Stomach (tissue), 9 donors: ENCODE measurements around the gene NRIP1. TPM values are rescaled to one million over a fixed set of nuclear protein-coding genes. Genes with fewer than 3 reads are reported as not detected.

Source experiments
- DNase-seq, 2 donors: peaks; one replicate each; pipeline versions ENCODE4 v3.0.0 to v3.0.0-alpha.2; 2013 to 2019
- H3K27ac ChIP-seq, 5 donors: fragments of 200-600 bp in 4 of 5; sonication (generic) in 4 of 5; one replicate each; pipeline ENCODE4 v1.5.1; 2013 to 2019; ENCODE audit warnings: mild to moderate bottlenecking in 1 of 5, moderate library complexity in 1 of 5
- H3K27me3 ChIP-seq, 3 donors: fragments of 200-600 bp; sonication (generic); one replicate each; pipeline ENCODE4 v1.5.1; 2017 to 2019; ENCODE audit warnings: mixed run types in 1 of 3
- H3K36me3 ChIP-seq, 4 donors: fragments of 200-600 bp; sonication (generic); 1 replicate in 3 of 4; 2 replicates in 1 of 4; pipeline ENCODE4 v1.5.1; 2016 to 2019
- H3K4me1 ChIP-seq, 4 donors: fragments of 200-600 bp; sonication (generic); one replicate each; pipeline ENCODE4 v1.5.1; 2016 to 2019
- H3K4me3 ChIP-seq, 4 donors: fragments of 200-600 bp; sonication (generic) in 3 of 4; one replicate each; pipeline ENCODE4 v1.5.1; 2016 to 2019; ENCODE audit warnings: mild to moderate bottlenecking in 1 of 4
- H3K9me3 ChIP-seq, 4 donors: fragments of 200-600 bp; sonication (generic); one replicate each; pipeline ENCODE4 v1.5.1; 2016 to 2019
- CTCF ChIP-seq, 7 experiments: fragments of 450-650 bp in 4 of 7; fragments of 200-600 bp in 3 of 7; sonication (generic) in 3 of 7; IDR thresholded peaks; one replicate each; pipeline ENCODE4 v1.5.1; 2016 to 2019; ENCODE audit warnings: antibody characterized with exemption in 7 of 7, control low read depth in 2 of 7, mild to moderate bottlenecking in 1 of 7
- EP300 ChIP-seq: sonication (generic); formaldehyde crosslinking; IDR thresholded peaks from one replicate; pipeline ENCODE4 v1.6.1; 2017; ENCODE audit warnings: antibody characterized with exemption
- POLR2A ChIP-seq, 4 donors: fragments of 450-650 bp; IDR thresholded peaks; one replicate each; pipeline ENCODE4 v1.6.1; 2016; ENCODE audit warnings: antibody characterized with exemption in 4 of 4, control low read depth in 2 of 4, mild to moderate bottlenecking in 1 of 4, moderate library complexity in 1 of 4
- POLR2AphosphoS5 ChIP-seq, 3 donors: sonication (generic); formaldehyde crosslinking; IDR thresholded peaks; one replicate each; pipeline ENCODE4 v1.6.1; 2016; ENCODE audit warnings: antibody characterized with exemption in 3 of 3
- WGBS, 5 donors: extraction: QIAGEN DNeasy Blood & Tissue Kit in 3 of 5; methylation state at CpG; one replicate each; pipeline versions ENCODE4 v1.1.5 to v1.1.7; 2013 to 2018; 5-methylcytosine and 5-hydroxymethylcytosine counted together
- intact Hi-C: fragments of 100-400 bp; cut with DNase I; formaldehyde crosslinking; loops from one replicate; pipeline ENCODE4 v1.15.1; 2023; ENCODE audit warnings: low total_unique reads
- polyA plus RNA-seq, 3 donors: library from polyadenylated mRNA; stranded (reverse); fragments of 200-250 nt; gene quantifications; one replicate each; pipeline ENCODE4 v1.2.3, GENCODE V29; 2013
- total RNA-seq, 5 donors: library from RNA; depleted of rRNA; stranded (reverse); fragments of >200 nt; gene quantifications; one replicate each; pipeline versions ENCODE4 v1.1.0 to v1.2.3, GENCODE V29; 2014 to 2016
- donor health status: healthy with polysubstance abuse.
- donor health status: Bipolar disorder and iron deficiency.
- donor health status: healthy.

NRIP1 gene
- total and polyA plus RNA-seq, 8 donors: 3.7 to 60.4 (median 17.4) TPM

GRCh38 chr21:15104470-15104869 lies 39.7 kb upstream of the NRIP1 start:
- H3K4me3 ChIP-seq: no peak overlapping the region
- TF ChIP-seq CTCF (IDR thresholded peaks at IDR 0.05) (no peak), POLR2A (IDR thresholded peaks at IDR 0.05) (no peak), EP300 (no peak), POLR2AphosphoS5 (IDR thresholded peaks at IDR 0.05) (no peak)
- H3K9me3 ChIP-seq: no peaks in the 10 kb centered on the region
- H3K27me3 ChIP-seq: no peaks in the 10 kb centered on the region
- no peaks in the 10 kb centered on the region for H3K36me3 ChIP-seq
- intact Hi-C loops: no loop called here
- H3K27ac ChIP-seq: no peak overlapping the region
- no peaks in the 10 kb centered on the region for H3K4me1 ChIP-seq
- 90 to 95% (median 91%) methylated on average over 3 of the region's 3 CpGs for WGBS, 5 donors
- DNase-seq: no peak

DNA sequence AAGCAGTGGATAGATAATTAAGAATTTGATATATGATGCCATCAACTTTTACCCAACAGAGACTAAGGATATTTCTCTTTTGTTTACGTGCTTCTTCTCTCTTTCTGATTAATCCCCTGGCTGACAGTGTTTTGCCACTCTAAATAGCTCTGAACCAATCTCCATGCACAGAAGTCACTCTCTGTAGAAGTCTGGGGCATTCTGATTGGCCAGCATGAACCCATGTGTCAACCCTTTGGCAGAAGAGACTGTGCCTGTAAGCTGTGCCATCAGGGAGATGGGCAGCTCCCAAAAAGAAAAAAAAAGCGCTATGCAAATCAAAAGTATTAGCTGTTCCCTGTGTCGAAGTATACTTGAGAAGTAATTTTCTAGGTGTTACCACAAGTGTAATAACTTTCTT lies 34.1 kb upstream of the NRIP1 start:
- no peak overlapping the region for H3K4me3 ChIP-seq
- WGBS, 5 donors: 84 to 89% (median 86%) methylated on average over 3 of the region's 3 CpGs
- no peaks in the 10 kb centered on the region for H3K36me3 ChIP-seq
- intact Hi-C loops: no loop called here
- no peak overlapping the region for H3K27ac ChIP-seq
- no peaks in the 10 kb centered on the region for H3K27me3 ChIP-seq
- H3K9me3 ChIP-seq: no peaks in the 10 kb centered on the region
- H3K4me1 ChIP-seq: no peaks in the 10 kb centered on the region
- no peak for DNase-seq
- no peak for TF ChIP-seq POLR2AphosphoS5 (IDR thresholded peaks at IDR 0.05)
- no peak for TF ChIP-seq EP300
- TF ChIP-seq CTCF (IDR thresholded peaks at IDR 0.05): no peak
- no peak for TF ChIP-seq POLR2A (IDR thresholded peaks at IDR 0.05)

DNA sequence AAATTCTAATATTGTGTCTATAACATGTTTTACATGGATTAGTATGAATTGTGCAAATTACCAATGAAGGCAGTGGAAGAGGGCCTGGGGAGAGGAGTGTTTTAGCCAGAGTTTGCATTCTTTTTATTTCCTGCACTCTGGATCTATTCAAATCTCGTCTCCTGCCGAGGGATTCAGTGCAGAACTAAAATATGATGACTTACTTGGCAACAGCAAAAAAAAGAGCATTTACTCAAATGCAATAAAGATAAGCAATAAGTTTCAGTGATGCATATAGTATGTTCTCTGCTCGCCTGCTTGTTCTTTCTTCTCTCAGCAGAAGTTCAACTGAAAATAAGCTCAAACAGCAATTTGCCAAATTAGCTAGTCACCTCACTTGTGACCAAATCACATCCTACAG lies 33.4 kb upstream of the NRIP1 start:
- H3K9me3 ChIP-seq: no peaks in the 10 kb centered on the region
- WGBS, 5 donors: 59 to 73% (median 62%) methylated on average over 3 of the region's 3 CpGs
- no peaks in the 10 kb centered on the region for H3K27me3 ChIP-seq
- intact Hi-C loops: no loop called here
- no peak for DNase-seq
- no peaks in the 10 kb centered on the region for H3K36me3 ChIP-seq
- H3K27ac ChIP-seq: no peak overlapping the region
- H3K4me1 ChIP-seq: no peaks in the 10 kb centered on the region
- H3K4me3 ChIP-seq: no peak overlapping the region
- no peak for TF ChIP-seq CTCF (IDR thresholded peaks at IDR 0.05)
- no peak for TF ChIP-seq EP300

DNA sequence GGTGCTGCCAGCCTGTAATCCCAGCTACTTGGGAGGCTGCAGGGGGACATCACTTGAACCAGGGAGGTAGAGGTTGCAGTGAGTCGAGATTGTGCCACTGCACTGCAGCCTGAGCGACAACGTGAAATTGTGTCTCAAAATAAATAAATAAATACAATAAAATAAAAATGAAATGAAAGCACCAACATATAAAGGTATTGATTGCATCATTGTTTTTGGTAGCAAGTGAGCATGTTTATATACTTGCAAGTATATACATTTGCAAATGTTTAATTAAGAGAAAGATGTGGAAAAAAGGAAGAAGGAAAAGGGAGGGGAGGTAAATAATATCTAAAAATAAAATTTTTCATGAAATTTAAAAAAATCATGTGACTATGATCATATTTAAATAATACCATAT lies 32.8 kb upstream of the NRIP1 start:
- TF ChIP-seq EP300: no peak
- TF ChIP-seq POLR2AphosphoS5 (IDR thresholded peaks at IDR 0.05): no peak
- no peak for TF ChIP-seq CTCF (IDR thresholded peaks at IDR 0.05)
- no peak for TF ChIP-seq POLR2A (IDR thresholded peaks at IDR 0.05)
- no peaks in the 10 kb centered on the region for H3K27me3 ChIP-seq
- intact Hi-C loops: no loop called here
- DNase-seq: no peak
- no peaks in the 10 kb centered on the region for H3K9me3 ChIP-seq
- no peak overlapping the region for H3K4me3 ChIP-seq
- no peaks in the 10 kb centered on the region for H3K4me1 ChIP-seq
- 91 to 100% (median 96%) methylated on average over 3 of the region's 3 CpGs for WGBS, 5 donors
- no peaks in the 10 kb centered on the region for H3K36me3 ChIP-seq
- no peak overlapping the region for H3K27ac ChIP-seq
